ENCODE data around the gene CAMTA1. TPM values are rescaled to one million over a fixed set of nuclear protein-coding genes. Genes with fewer than 3 reads are reported as not detected.
A peak's percentile ranks its signal among the peaks of the same experiment; 100 is the strongest.

CAMTA1 gene
- total RNA-seq, 1 donor from 2014 or later = 109 TPM

DNA sequence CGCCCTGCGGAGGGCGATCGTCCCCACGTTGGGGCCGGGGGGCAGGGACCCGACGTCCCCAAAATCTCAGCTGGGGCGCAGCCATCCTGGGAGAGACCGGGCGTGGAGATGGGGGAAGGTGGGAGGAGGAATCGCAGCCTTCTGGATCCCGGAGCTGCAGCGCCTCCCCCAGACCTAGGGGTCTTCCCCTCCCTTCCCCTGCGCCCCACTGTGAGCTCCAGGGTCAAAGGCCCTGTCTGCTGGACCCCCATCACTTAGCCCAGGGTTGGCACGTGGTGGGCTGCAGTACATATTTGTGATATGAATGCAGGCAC lies 895.7 kb downstream of the CAMTA1 start:
- H3K4me1 Mint-ChIP-seq = peaks cover 3% of the 10 kb centered on the region
- H3K27me3 Mint-ChIP-seq (ENCODE audit: low read depth) = peaks cover under 1% of the 10 kb centered on the region
- H3K36me3 Mint-ChIP-seq (ENCODE audit: low read depth) = no peaks in the 10 kb centered on the region
- TF ChIP-seq, protein P1, sequence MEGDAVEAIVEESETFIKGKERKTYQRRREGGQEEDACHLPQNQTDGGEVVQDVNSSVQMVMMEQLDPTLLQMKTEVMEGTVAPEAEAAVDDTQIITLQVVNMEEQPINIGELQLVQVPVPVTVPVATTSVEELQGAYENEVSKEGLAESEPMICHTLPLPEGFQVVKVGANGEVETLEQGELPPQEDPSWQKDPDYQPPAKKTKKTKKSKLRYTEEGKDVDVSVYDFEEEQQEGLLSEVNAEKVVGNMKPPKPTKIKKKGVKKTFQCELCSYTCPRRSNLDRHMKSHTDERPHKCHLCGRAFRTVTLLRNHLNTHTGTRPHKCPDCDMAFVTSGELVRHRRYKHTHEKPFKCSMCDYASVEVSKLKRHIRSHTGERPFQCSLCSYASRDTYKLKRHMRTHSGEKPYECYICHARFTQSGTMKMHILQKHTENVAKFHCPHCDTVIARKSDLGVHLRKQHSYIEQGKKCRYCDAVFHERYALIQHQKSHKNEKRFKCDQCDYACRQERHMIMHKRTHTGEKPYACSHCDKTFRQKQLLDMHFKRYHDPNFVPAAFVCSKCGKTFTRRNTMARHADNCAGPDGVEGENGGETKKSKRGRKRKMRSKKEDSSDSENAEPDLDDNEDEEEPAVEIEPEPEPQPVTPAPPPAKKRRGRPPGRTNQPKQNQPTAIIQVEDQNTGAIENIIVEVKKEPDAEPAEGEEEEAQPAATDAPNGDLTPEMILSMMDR (conservative IDR thresholded peaks at IDR 0.05) = no peak
- peak overlapping the region; percentile 97 for H3K27ac Mint-ChIP-seq (ENCODE audit: unreplicated experiment)
- H3K4me3 Mint-ChIP-seq = peak overlapping the region; percentile 84
- DNase-seq (ENCODE audit: low read depth, low spot score) = no peak
- no peaks in the 10 kb centered on the region for H3K9me3 Mint-ChIP-seq

DNA sequence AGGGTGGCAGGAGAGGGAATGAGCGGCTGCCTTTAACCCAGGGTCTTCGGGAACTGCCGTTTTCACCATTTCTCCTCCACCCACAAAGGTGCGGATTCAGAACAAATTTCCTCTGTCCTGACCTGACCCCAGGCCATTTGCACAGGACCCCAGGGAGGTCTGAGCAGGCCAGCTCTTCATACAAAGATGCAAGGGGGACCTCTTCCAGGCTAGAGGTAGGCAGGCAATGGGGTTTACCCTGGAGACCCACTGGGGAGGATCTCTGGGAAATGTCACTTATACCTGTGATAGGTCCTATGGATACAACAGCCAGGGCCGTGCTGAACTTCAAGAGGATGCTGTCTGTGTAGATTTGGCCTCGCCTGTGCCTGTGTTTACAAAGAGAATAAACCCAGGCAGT lies 896.1 kb downstream of the CAMTA1 start:
- Mint-ChIP-seq H3K27me3 (ENCODE audit: low read depth) (peaks cover 4% of the 10 kb centered on the region), H3K36me3 (ENCODE audit: low read depth) (no peaks in the 10 kb centered on the region), H3K4me1 (peaks cover 3% of the 10 kb centered on the region), H3K27ac (ENCODE audit: unreplicated experiment) (peak overlapping the region; percentile 97), H3K9me3 (no peaks in the 10 kb centered on the region), H3K4me3 (peak overlapping the region; percentile 65)
- TF ChIP-seq, protein P1 (conservative IDR thresholded peaks at IDR 0.05) = no peak
- DNase-seq (ENCODE audit: low read depth, low spot score) = no peak

DNA sequence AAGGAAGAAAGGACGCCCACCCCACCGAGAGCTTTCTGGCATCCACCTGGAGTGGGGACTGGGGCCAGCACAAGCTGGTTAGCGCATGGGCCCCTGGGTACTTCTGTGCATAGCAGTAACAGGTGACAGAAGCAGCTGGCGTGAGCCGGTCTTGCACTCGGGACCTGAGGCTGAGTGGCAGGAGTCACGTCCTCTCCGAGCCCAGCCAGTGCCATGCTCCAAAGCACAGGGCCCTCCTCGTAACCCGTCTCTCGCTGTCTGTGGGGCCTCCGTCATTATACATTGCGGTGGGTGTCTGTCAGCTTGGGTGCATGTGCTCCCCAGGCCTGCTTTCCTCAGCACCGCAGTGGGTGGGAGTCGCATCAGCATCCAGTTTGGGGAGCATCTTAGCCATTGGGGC lies 898.3 kb downstream of the CAMTA1 start:
- no peak overlapping the region for H3K4me3 Mint-ChIP-seq
- TF ChIP-seq, protein P1 (conservative IDR thresholded peaks at IDR 0.05) = no peak
- peaks cover 8% of the 10 kb centered on the region for H3K27me3 Mint-ChIP-seq (ENCODE audit: low read depth)
- no peaks in the 10 kb centered on the region for H3K9me3 Mint-ChIP-seq
- H3K4me1 Mint-ChIP-seq = peaks cover 9% of the 10 kb centered on the region
- no peak for DNase-seq (ENCODE audit: low read depth, low spot score)
- H3K36me3 Mint-ChIP-seq (ENCODE audit: low read depth) = no peaks in the 10 kb centered on the region
- H3K27ac Mint-ChIP-seq (ENCODE audit: unreplicated experiment) = no peak overlapping the region

DNA sequence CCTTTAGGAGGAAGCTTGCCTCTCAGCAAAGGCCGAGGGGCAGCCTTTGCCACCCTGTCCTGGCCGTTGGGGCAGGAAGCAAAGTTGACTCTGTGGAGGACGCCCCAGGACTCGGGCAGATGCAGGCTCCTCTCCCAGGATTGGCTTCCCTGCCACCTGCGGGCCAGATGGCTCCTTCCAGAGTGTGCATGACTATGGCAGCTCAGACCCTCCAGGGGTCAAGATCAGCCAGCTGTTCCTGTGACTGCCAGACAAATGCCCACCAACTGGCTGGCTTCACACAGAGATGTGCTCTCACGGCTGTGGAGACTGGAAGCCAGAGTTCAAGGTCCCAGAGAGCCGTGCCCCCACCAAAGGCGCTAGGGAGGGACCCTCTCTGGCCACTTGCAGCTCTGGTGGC lies 898.9 kb downstream of the CAMTA1 start:
- TF ChIP-seq, protein P1 (conservative IDR thresholded peaks at IDR 0.05) = no peak
- Mint-ChIP-seq H3K9me3 (no peaks in the 10 kb centered on the region), H3K36me3 (ENCODE audit: low read depth) (no peaks in the 10 kb centered on the region), H3K27ac (ENCODE audit: unreplicated experiment) (no peak overlapping the region), H3K27me3 (ENCODE audit: low read depth) (peaks cover 8% of the 10 kb centered on the region), H3K4me1 (peaks cover 9% of the 10 kb centered on the region), H3K4me3 (no peak overlapping the region)
- DNase-seq (ENCODE audit: low read depth, low spot score) = no peak

DNA sequence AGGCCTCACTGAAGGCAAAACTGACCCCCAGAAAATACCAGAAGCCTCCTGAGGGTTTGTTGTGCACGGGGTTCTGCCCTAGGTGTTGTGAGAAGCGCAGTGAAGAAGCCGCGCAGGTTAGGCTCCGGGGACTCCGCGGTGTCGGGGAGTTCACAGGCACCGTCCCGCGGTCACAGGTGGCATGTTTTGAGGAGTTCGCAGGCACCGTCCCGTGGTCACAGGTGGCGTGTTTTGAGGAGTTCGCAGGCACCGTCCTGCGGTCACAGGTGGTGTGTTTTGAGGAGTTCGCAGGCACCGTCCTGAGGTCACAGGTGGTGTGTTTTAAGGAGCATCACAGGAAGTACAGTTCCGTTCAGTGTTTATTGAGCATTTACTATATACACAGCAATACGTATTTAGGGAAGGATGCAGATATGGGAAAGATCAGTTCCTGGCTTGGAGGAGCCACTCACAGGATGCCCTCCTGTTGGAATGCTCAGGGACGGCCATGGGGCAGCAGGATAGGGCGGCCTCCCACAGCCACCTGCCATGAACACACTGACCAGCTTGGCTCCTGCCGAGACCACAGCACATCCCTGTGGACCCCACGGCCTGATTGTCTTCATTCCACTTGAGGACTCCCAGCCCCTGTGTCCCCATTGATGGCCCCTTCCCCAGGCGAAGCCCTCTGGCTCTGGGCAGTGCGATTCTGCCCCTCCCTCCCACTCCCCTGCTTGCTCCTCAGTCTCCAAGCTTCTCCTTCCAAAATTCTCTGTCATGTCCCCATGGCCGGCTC lies 899.8 kb downstream of the CAMTA1 start:
- TF ChIP-seq, protein P1 (conservative IDR thresholded peaks at IDR 0.05) = no peak
- peaks cover 9% of the 10 kb centered on the region for H3K4me1 Mint-ChIP-seq
- no peak overlapping the region for H3K27ac Mint-ChIP-seq (ENCODE audit: unreplicated experiment)
- H3K9me3 Mint-ChIP-seq = no peaks in the 10 kb centered on the region
- no peaks in the 10 kb centered on the region for H3K36me3 Mint-ChIP-seq (ENCODE audit: low read depth)
- H3K4me3 Mint-ChIP-seq = peak overlapping the region; percentile 52
- no peak for DNase-seq (ENCODE audit: low read depth, low spot score)
- peaks cover 8% of the 10 kb centered on the region for H3K27me3 Mint-ChIP-seq (ENCODE audit: low read depth)

All from neural crest cell (in vitro differentiated cells).